Activated naive CD4-positive, alpha-beta T cell (primary cell): ENCODE data around the gene FARS2.

Experiments used
- DNase-seq, 4 experiments: peaks; one replicate each; lab custom pipeline; 2025; lab: John Stamatoyannopoulos, UW

Gene FARS2

GRCh38 chr6:5729080-5729434 is 467.7 kb downstream of the FARS2 start:
- no peak for DNase-seq

- no peak for DNase-seq
Observed at GRCh38 chr6:5729813-5730517, 468.7 kb downstream of the FARS2 start.

- no peak for DNase-seq
Observed at GRCh38 chr6:5730585-5731263, 469.4 kb downstream of the FARS2 start.

- DNase-seq, result no peak
Observed at GRCh38 chr6:5731435-5731834, 470.1 kb downstream of the FARS2 start.

GRCh38 chr6:5732496-5732895 is 471.2 kb downstream of the FARS2 start:
- DNase-seq, result no peak

- no peak for DNase-seq
Observed at GRCh38 chr6:5736016-5736738, 474.9 kb downstream of the FARS2 start.

GRCh38 chr6:5737460-5737859 is 476.1 kb downstream of the FARS2 start:
- DNase-seq, result no peak

- no peak for DNase-seq
Observed at GRCh38 chr6:5738211-5738610, 476.9 kb downstream of the FARS2 start.

- no peak for DNase-seq
Observed at GRCh38 chr6:5744497-5744896, 483.2 kb downstream of the FARS2 start.

- no peak for DNase-seq
Observed at GRCh38 chr6:5745081-5745480, 483.8 kb downstream of the FARS2 start.

- DNase-seq, result no peak
Observed at GRCh38 chr6:5746053-5746758, 484.9 kb downstream of the FARS2 start.

- DNase-seq, result no peak
Observed at GRCh38 chr6:5746759-5747130, 485.4 kb downstream of the FARS2 start.

GRCh38 chr6:5747379-5747778 is 486.1 kb downstream of the FARS2 start:
- no peak for DNase-seq

GRCh38 chr6:5749016-5749650 is 487.8 kb downstream of the FARS2 start:
- no peak for DNase-seq

- DNase-seq, result no peak
Observed at GRCh38 chr6:5749651-5750215, 488.4 kb downstream of the FARS2 start.

GRCh38 chr6:5751525-5752390 is 490.4 kb downstream of the FARS2 start:
- no peak for DNase-seq

- DNase-seq, result no peak
Observed at GRCh38 chr6:5752391-5752680, 491.0 kb downstream of the FARS2 start.

- no peak for DNase-seq
Observed at GRCh38 chr6:5753209-5753608, 491.9 kb downstream of the FARS2 start.

- no peak for DNase-seq
Observed at GRCh38 chr6:5754904-5755303, 493.6 kb downstream of the FARS2 start.

GRCh38 chr6:5759571-5759970 is 498.3 kb downstream of the FARS2 start:
- DNase-seq, result no peak

GRCh38 chr6:5761370-5761769 is 500.1 kb downstream of the FARS2 start:
- no peak for DNase-seq
